Germinal center (tissue), 1 donor: ENCODE measurements around the gene YTHDF2.

ENCODE experiments used
- DNase-seq: peaks from one replicate; pipeline ENCODE4 v3.0.0; 2012; ENCODE audit warnings: mixed read lengths, low spot score

YTHDF2 gene

GRCh38 chr1:28801461-28801860 is 64.7 kb downstream of the YTHDF2 start:
- DNase-seq: no peak

GRCh38 chr1:28803051-28803450 is 66.3 kb downstream of the YTHDF2 start:
- no peak for DNase-seq

GRCh38 chr1:28803662-28804061 is 66.9 kb downstream of the YTHDF2 start:
- DNase-seq: no peak

- no peak for DNase-seq
These were observed 67.3 kb downstream of the YTHDF2 start for GRCh38 chr1:28804071-28804470.

- no peak for DNase-seq
These were observed 70.3 kb downstream of the YTHDF2 start for GRCh38 chr1:28807046-28807445.

- DNase-seq: no peak
These were observed 71.2 kb downstream of the YTHDF2 start for GRCh38 chr1:28807986-28808385.

- no peak for DNase-seq
These were observed 74.6 kb downstream of the YTHDF2 start for GRCh38 chr1:28811369-28811765.

- no peak for DNase-seq
These were observed 75.3 kb downstream of the YTHDF2 start, which contains the start of gene OPRD1 for GRCh38 chr1:28811766-28812668. OPRD1 (plus strand) TSS chr1:28812170; CDS start chr1:28812384, 214 bp downstream.

- DNase-seq: no peak
These were observed 76.1 kb downstream of the YTHDF2 start for GRCh38 chr1:28812669-28813468.

GRCh38 chr1:28813931-28814465 is 77.3 kb downstream of the YTHDF2 start:
- DNase-seq: no peak

- DNase-seq: no peak
These were observed 78.9 kb downstream of the YTHDF2 start for GRCh38 chr1:28815533-28816185.

- DNase-seq: no peak
These were observed 80.4 kb downstream of the YTHDF2 start for GRCh38 chr1:28817133-28817532.

GRCh38 chr1:28819020-28819419 is 82.3 kb downstream of the YTHDF2 start:
- no peak for DNase-seq
